ENCODE measurements around the gene NRG3. TPM values are rescaled to one million over a fixed set of nuclear protein-coding genes. Genes with fewer than 3 reads are reported as not detected.

NRG3 gene
- total RNA-seq, 4 donors from 2014 or later, result 0.32 to 1.4 TPM; not detected in 2

- in situ Hi-C loops (cut with MboI; ENCODE audit: low pct_ligation_motif_present in 1 of 4, low pct_unique_long_range_greater_than_20kb in 1 of 4, low sequenced_read_pairs in 3 of 4), result no loop called here
- Histone ChIP-seq H3K27me3 (no peaks in the 10 kb centered on the region), H3K9me3 (no peaks in the 10 kb centered on the region), H3K4me1 (no peaks in the 10 kb centered on the region), H3K4me3 (no peak overlapping the region), H3K27ac (no peak overlapping the region), H3K36me3 (no peaks in the 10 kb centered on the region)
- TF ChIP-seq CTCF (IDR thresholded peaks at IDR 0.05) (no peak), POLR2A (IDR thresholded peaks at IDR 0.05) (no peak), POLR2AphosphoS5 (IDR thresholded peaks at IDR 0.05) (no peak), EP300 (IDR thresholded peaks at IDR 0.05; ENCODE audit: low read depth) (no peak)
- DNase-seq, result no peak
- intact Hi-C loops (cut with DNase I; ENCODE audit: low total_unique reads), result no loop called here
These were observed 78.4 kb downstream of the NRG3 start for GRCh38 chr10:81953420-81953819.

GRCh38 chr10:81957976-81958375 is 83.0 kb downstream of the NRG3 start:
- in situ Hi-C loops (cut with MboI; ENCODE audit: low pct_ligation_motif_present in 1 of 4, low pct_unique_long_range_greater_than_20kb in 1 of 4, low sequenced_read_pairs in 3 of 4), result no loop called here
- whole genome bisulfite sequencing, 2 donors (ENCODE audit: low coverage in 1 of 2), result 13 to 29% methylated on average over 1 to 2 of the region's 2 CpGs
- TF ChIP-seq POLR2AphosphoS5 (IDR thresholded peaks at IDR 0.05), result no peak
- TF ChIP-seq POLR2A (IDR thresholded peaks at IDR 0.05), result no peak
- no peak for TF ChIP-seq EP300 (IDR thresholded peaks at IDR 0.05; ENCODE audit: low read depth)
- TF ChIP-seq CTCF (IDR thresholded peaks at IDR 0.05), result no peak

DNA sequence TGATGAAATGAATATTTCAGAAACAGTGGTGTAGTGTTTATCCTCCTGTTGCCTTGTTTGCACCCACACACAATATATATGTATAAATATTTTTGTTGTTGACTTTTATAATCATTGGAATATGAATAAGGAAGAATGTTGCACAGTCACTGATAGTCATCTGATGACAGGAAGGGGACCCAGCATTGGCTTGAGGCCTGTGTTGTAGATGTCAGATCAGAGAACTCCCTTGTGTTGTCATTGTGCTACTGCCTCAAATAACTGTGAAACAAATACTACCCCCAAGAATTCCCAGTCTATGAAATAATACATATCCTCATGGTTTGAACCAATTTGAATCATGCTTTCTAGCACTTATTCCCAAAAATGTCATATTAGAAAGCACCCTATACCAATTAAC is 84.0 kb downstream of the NRG3 start:
- no peaks in the 10 kb centered on the region for H3K4me1 ChIP-seq
- no peak overlapping the region for H3K27ac ChIP-seq
- TF ChIP-seq POLR2AphosphoS5 (IDR thresholded peaks at IDR 0.05), result no peak
- TF ChIP-seq EP300 (IDR thresholded peaks at IDR 0.05; ENCODE audit: low read depth), result no peak
- TF ChIP-seq CTCF (IDR thresholded peaks at IDR 0.05), result no peak
- TF ChIP-seq POLR2A (IDR thresholded peaks at IDR 0.05), result no peak
- no peak for DNase-seq
- H3K4me3 ChIP-seq, result no peak overlapping the region
- H3K27me3 ChIP-seq, result no peaks in the 10 kb centered on the region
- in situ Hi-C loops (cut with MboI; ENCODE audit: low pct_ligation_motif_present in 1 of 4, low pct_unique_long_range_greater_than_20kb in 1 of 4, low sequenced_read_pairs in 3 of 4) (no loop called here), intact Hi-C loops (cut with DNase I; ENCODE audit: low total_unique reads) (no loop called here)
- H3K9me3 ChIP-seq, result no peaks in the 10 kb centered on the region
- no peaks in the 10 kb centered on the region for H3K36me3 ChIP-seq

More at GRCh38 chr10:81957976-81958375, 83.0 kb downstream of the NRG3 start:
- DNase-seq, result no peak
- intact Hi-C loops (cut with DNase I; ENCODE audit: low total_unique reads), result no loop called here
- Histone ChIP-seq H3K9me3 (no peaks in the 10 kb centered on the region), H3K36me3 (no peaks in the 10 kb centered on the region), H3K4me1 (no peaks in the 10 kb centered on the region), H3K27me3 (no peaks in the 10 kb centered on the region), H3K4me3 (no peak overlapping the region), H3K27ac (no peak overlapping the region)

GRCh38 chr10:81961451-81962184 is 86.6 kb downstream of the NRG3 start:
- WGBS, 2 donors (ENCODE audit: low coverage in 1 of 2), result 80 to 84% methylated on average over 2 of the region's 2 CpGs
- TF ChIP-seq CTCF (IDR thresholded peaks at IDR 0.05) (no peak), POLR2AphosphoS5 (IDR thresholded peaks at IDR 0.05) (no peak), POLR2A (IDR thresholded peaks at IDR 0.05) (no peak), EP300 (IDR thresholded peaks at IDR 0.05; ENCODE audit: low read depth) (no peak)
- intact Hi-C loops (cut with DNase I; ENCODE audit: low total_unique reads), result no loop called here
- Histone ChIP-seq H3K27me3 (no peaks in the 10 kb centered on the region), H3K9me3 (no peaks in the 10 kb centered on the region), H3K4me3 (no peak overlapping the region), H3K4me1 (no peaks in the 10 kb centered on the region), H3K36me3 (no peaks in the 10 kb centered on the region), H3K27ac (no peak overlapping the region)
- no peak for DNase-seq
- in situ Hi-C loops (cut with MboI; ENCODE audit: low pct_ligation_motif_present in 1 of 4, low pct_unique_long_range_greater_than_20kb in 1 of 4, low sequenced_read_pairs in 3 of 4), result no loop called here

Data from transverse colon (tissue), 4 donors.